ENCODE measurements around the gene RYR3.

Gene RYR3

GRCh38 chr15:33837294-33837693 is 526.5 kb downstream of the RYR3 start:
- TF ChIP-seq CTCF (IDR thresholded peaks at IDR 0.05), result no peak
- Histone ChIP-seq H3K36me3 (no peaks in the 10 kb centered on the region), H3K9me3 (no peaks in the 10 kb centered on the region), H3K27me3 (no peaks in the 10 kb centered on the region), H3K4me1 (ENCODE audit: control insufficient read depth in 1 of 2, insufficient read depth in 1 of 2, low read depth in 1 of 2, low read length in 1 of 2) (no peaks in the 10 kb centered on the region), H3K27ac (no peak overlapping the region), H3K4me3 (ENCODE audit: low read depth in 1 of 2, low read length in 1 of 2) (no peak overlapping the region)

GRCh38 chr15:33839540-33839939 is 528.8 kb downstream of the RYR3 start:
- Histone ChIP-seq H3K4me3 (ENCODE audit: low read depth in 1 of 2, low read length in 1 of 2) (no peak overlapping the region), H3K4me1 (ENCODE audit: control insufficient read depth in 1 of 2, insufficient read depth in 1 of 2, low read depth in 1 of 2, low read length in 1 of 2) (no peaks in the 10 kb centered on the region), H3K9me3 (no peaks in the 10 kb centered on the region), H3K27me3 (no peaks in the 10 kb centered on the region), H3K27ac (no peak overlapping the region), H3K36me3 (no peaks in the 10 kb centered on the region)
- TF ChIP-seq CTCF (IDR thresholded peaks at IDR 0.05), result no peak

- Histone ChIP-seq H3K4me3 (ENCODE audit: low read depth in 1 of 2, low read length in 1 of 2) (no peak overlapping the region), H3K36me3 (no peaks in the 10 kb centered on the region), H3K4me1 (ENCODE audit: control insufficient read depth in 1 of 2, insufficient read depth in 1 of 2, low read depth in 1 of 2, low read length in 1 of 2) (no peaks in the 10 kb centered on the region), H3K27me3 (no peaks in the 10 kb centered on the region), H3K9me3 (no peaks in the 10 kb centered on the region), H3K27ac (no peak overlapping the region)
- no peak for TF ChIP-seq CTCF (IDR thresholded peaks at IDR 0.05)
Observed at GRCh38 chr15:33840615-33841014, 529.8 kb downstream of the RYR3 start.

- Histone ChIP-seq H3K27ac (no peak overlapping the region), H3K9me3 (no peaks in the 10 kb centered on the region), H3K27me3 (no peaks in the 10 kb centered on the region), H3K4me3 (ENCODE audit: low read depth in 1 of 2, low read length in 1 of 2) (no peak overlapping the region), H3K4me1 (ENCODE audit: control insufficient read depth in 1 of 2, insufficient read depth in 1 of 2, low read depth in 1 of 2, low read length in 1 of 2) (no peaks in the 10 kb centered on the region), H3K36me3 (no peaks in the 10 kb centered on the region)
- TF ChIP-seq CTCF (IDR thresholded peaks at IDR 0.05), result no peak
Observed at GRCh38 chr15:33844186-33844585, 533.4 kb downstream of the RYR3 start.

- Histone ChIP-seq H3K4me1 (ENCODE audit: control insufficient read depth in 1 of 2, insufficient read depth in 1 of 2, low read depth in 1 of 2, low read length in 1 of 2) (no peaks in the 10 kb centered on the region), H3K27me3 (no peaks in the 10 kb centered on the region), H3K27ac (no peak overlapping the region), H3K36me3 (no peaks in the 10 kb centered on the region), H3K9me3 (no peaks in the 10 kb centered on the region), H3K4me3 (ENCODE audit: low read depth in 1 of 2, low read length in 1 of 2) (no peak overlapping the region)
- no peak for TF ChIP-seq CTCF (IDR thresholded peaks at IDR 0.05)
Observed at GRCh38 chr15:33844597-33844996, 533.8 kb downstream of the RYR3 start.

GRCh38 chr15:33846142-33846541 is 535.4 kb downstream of the RYR3 start:
- Histone ChIP-seq H3K36me3 (no peaks in the 10 kb centered on the region), H3K4me3 (ENCODE audit: low read depth in 1 of 2, low read length in 1 of 2) (no peak overlapping the region), H3K27me3 (peaks cover 4% of the 10 kb centered on the region), H3K4me1 (ENCODE audit: control insufficient read depth in 1 of 2, insufficient read depth in 1 of 2, low read depth in 1 of 2, low read length in 1 of 2) (no peaks in the 10 kb centered on the region), H3K9me3 (no peaks in the 10 kb centered on the region), H3K27ac (no peak overlapping the region)
- no peak for TF ChIP-seq CTCF (IDR thresholded peaks at IDR 0.05)

Measured in neutrophil (primary cell).